HG03558 (cell line): ENCODE measurements around the gene CA9.

ENCODE experiments used
- ATAC-seq: cut with Tn5 transposase; IDR thresholded peaks from one replicate; pipeline ENCODE4 v1.9.1; 2021; ENCODE audit warnings: moderate number of reproducible peaks; ENCODE audit not compliant: unreplicated experiment; ENCODE audit errors: extremely low read depth

Gene CA9

GRCh38 chr9:35650341-35651158 lies 23.2 kb upstream of the CA9 start, which contains the start of gene SIT1:
Gene SIT1, minus strand, starts transcription at chr9:35650931. Its CDS starts 78 bp downstream, at chr9:35650853.
- no peak for ATAC-seq

- no peak for ATAC-seq
These were observed 21.5 kb upstream of the CA9 start for GRCh38 chr9:35651956-35652828.

- no peak for ATAC-seq
These were observed 20.9 kb upstream of the CA9 start for GRCh38 chr9:35652829-35653209.

GRCh38 chr9:35653611-35654010 lies 20.1 kb upstream of the CA9 start:
- ATAC-seq, result no peak

GRCh38 chr9:35656348-35656747 lies 17.4 kb upstream of the CA9 start:
- no peak for ATAC-seq

- ATAC-seq, result no peak
These were observed 16.7 kb upstream of the CA9 start for GRCh38 chr9:35656831-35657545.

- ATAC-seq, result peak; percentile 75
These were observed 16.1 kb upstream of the CA9 start, which contains the start of gene RMRP for GRCh38 chr9:35657546-35658136. Gene RMRP, minus strand, starts transcription at chr9:35658019.

GRCh38 chr9:35658137-35658967 lies 15.4 kb upstream of the CA9 start, which contains the start of gene CCDC107:
Gene CCDC107, plus strand, starts transcription at chr9:35658292. Its CDS starts 88 bp downstream, at chr9:35658380.
- peak; percentile 29 for ATAC-seq

GRCh38 chr9:35658968-35659220 lies 14.8 kb upstream of the CA9 start:
- ATAC-seq, result no peak

- ATAC-seq, result no peak
These were observed 14.4 kb upstream of the CA9 start for GRCh38 chr9:35659340-35659739.

- ATAC-seq, result no peak
These were observed 12.7 kb upstream of the CA9 start for GRCh38 chr9:35660966-35661415.

GRCh38 chr9:35661756-35662350 lies 11.9 kb upstream of the CA9 start:
- ATAC-seq, result no peak

- ATAC-seq, result no peak
These were observed 11.3 kb upstream of the CA9 start for GRCh38 chr9:35662437-35662836.

GRCh38 chr9:35664531-35665470 lies 8.9 kb upstream of the CA9 start, which contains the start of gene ARHGEF39:
Gene ARHGEF39, minus strand, starts transcription at chr9:35665195. Its CDS starts 26 bp downstream, at chr9:35665169.
- ATAC-seq, result peak; percentile 41

GRCh38 chr9:35665471-35665818 lies 8.3 kb upstream of the CA9 start:
- ATAC-seq, result no peak

GRCh38 chr9:35666045-35666444 lies 7.7 kb upstream of the CA9 start:
- ATAC-seq, result no peak

GRCh38 chr9:35666549-35666948 lies 7.2 kb upstream of the CA9 start:
- ATAC-seq, result no peak

- no peak for ATAC-seq
These were observed 5.8 kb upstream of the CA9 start for GRCh38 chr9:35667939-35668338.
